ENCODE measurements around the gene GTPBP8. TPM values are rescaled to one million over a fixed set of nuclear protein-coding genes. Genes with fewer than 3 reads are reported as not detected.

Gene GTPBP8
- total RNA-seq, 2 donors from 2014 or later = 17.0 to 17.2 TPM

- H3K4me3 ChIP-seq = no peak overlapping the region
- H3K36me3 ChIP-seq = no peaks in the 10 kb centered on the region
- no peak overlapping the region for H3K27ac ChIP-seq
- intact Hi-C loops (cut with DNase I) = no loop called here
- no peaks in the 10 kb centered on the region for H3K27me3 ChIP-seq
- H3K9me3 ChIP-seq = no peaks in the 10 kb centered on the region
- no peaks in the 10 kb centered on the region for H3K4me1 ChIP-seq
- H3K9ac ChIP-seq (ENCODE audit: low read depth in 2 of 2, low read length in 2 of 2) = no peak overlapping the region
- TF ChIP-seq CTCF (IDR thresholded peaks at IDR 0.05) = no peak
- no peak for DNase-seq
Measured at GRCh38 chr3:112965656-112966055, 25.1 kb upstream of the GTPBP8 start.

GRCh38 chr3:112966633-112967032 lies 24.2 kb upstream of the GTPBP8 start:
- intact Hi-C loops (cut with DNase I) = no loop called here
- H3K27ac ChIP-seq = no peak overlapping the region
- no peaks in the 10 kb centered on the region for H3K27me3 ChIP-seq
- H3K4me1 ChIP-seq = no peaks in the 10 kb centered on the region
- DNase-seq = no peak
- no peaks in the 10 kb centered on the region for H3K9me3 ChIP-seq
- H3K9ac ChIP-seq (ENCODE audit: low read depth in 2 of 2, low read length in 2 of 2) = no peak overlapping the region
- no peak overlapping the region for H3K4me3 ChIP-seq
- H3K36me3 ChIP-seq = no peaks in the 10 kb centered on the region
- no peak for TF ChIP-seq CTCF (IDR thresholded peaks at IDR 0.05)

- TF ChIP-seq CTCF (IDR thresholded peaks at IDR 0.05) = no peak
- Histone ChIP-seq H3K27me3 (no peaks in the 10 kb centered on the region), H3K27ac (no peak overlapping the region), H3K4me1 (no peaks in the 10 kb centered on the region), H3K4me3 (no peak overlapping the region), H3K36me3 (no peaks in the 10 kb centered on the region), H3K9ac (ENCODE audit: low read depth in 2 of 2, low read length in 2 of 2) (no peak overlapping the region), H3K9me3 (no peaks in the 10 kb centered on the region)
- no peak for DNase-seq
- intact Hi-C loops (cut with DNase I) = no loop called here
Measured at GRCh38 chr3:112967425-112967824, 23.4 kb upstream of the GTPBP8 start.

- H3K36me3 ChIP-seq = no peaks in the 10 kb centered on the region
- H3K27ac ChIP-seq = no peak overlapping the region
- no peak for DNase-seq
- TF ChIP-seq CTCF (IDR thresholded peaks at IDR 0.05) = no peak
- no peaks in the 10 kb centered on the region for H3K9me3 ChIP-seq
- no peak overlapping the region for H3K4me3 ChIP-seq
- H3K4me1 ChIP-seq = no peaks in the 10 kb centered on the region
- no peaks in the 10 kb centered on the region for H3K27me3 ChIP-seq
- intact Hi-C loops (cut with DNase I) = no loop called here
- H3K9ac ChIP-seq (ENCODE audit: low read depth in 2 of 2, low read length in 2 of 2) = no peak overlapping the region
Measured at GRCh38 chr3:112967828-112968227, 23.0 kb upstream of the GTPBP8 start.

- Histone ChIP-seq H3K27ac (no peak overlapping the region), H3K9me3 (no peaks in the 10 kb centered on the region), H3K36me3 (no peaks in the 10 kb centered on the region), H3K4me3 (no peak overlapping the region), H3K9ac (ENCODE audit: low read depth in 2 of 2, low read length in 2 of 2) (no peak overlapping the region), H3K4me1 (no peaks in the 10 kb centered on the region), H3K27me3 (no peaks in the 10 kb centered on the region)
- DNase-seq = no peak
- no peak for TF ChIP-seq CTCF (IDR thresholded peaks at IDR 0.05)
- intact Hi-C loops (cut with DNase I) = no loop called here
Measured at GRCh38 chr3:112972158-112972557, 18.6 kb upstream of the GTPBP8 start.

All from colonic mucosa (tissue), 4 donors.